HEK293 (cell line): ENCODE data around the gene RTN1.

ENCODE experiments used
- ZNF146 ChIP-seq: fragments of 450-650 bp; formaldehyde crosslinking; IDR thresholded peaks from 2 replicates; pipeline ENCODE4 v1.5.1; 2016; ENCODE audit warnings: missing biosample characterization, missing genetic modification characterization
- ZNF544 ChIP-seq: fragments of 450-650 bp; formaldehyde crosslinking; IDR thresholded peaks from 2 replicates; pipeline ENCODE4 v1.5.0; 2017; ENCODE audit warnings: missing biosample characterization, missing genetic modification characterization
- ZSCAN23 ChIP-seq: fragments of 450-650 bp; formaldehyde crosslinking; IDR thresholded peaks from 2 replicates; pipeline ENCODE4 v1.5.1; 2016; ENCODE audit warnings: missing biosample characterization, missing genetic modification characterization
- TF ChIP-seq, protein P1 (sequence below): fragments of 450-650 bp; formaldehyde crosslinking; IDR thresholded peaks from 2 replicates; pipeline ENCODE4 v1.5.1; 2016; ENCODE audit warnings: missing biosample characterization, missing genetic modification characterization
- TF ChIP-seq, protein P2 (sequence below): fragments of 450-650 bp; formaldehyde crosslinking; IDR thresholded peaks from 2 replicates; pipeline ENCODE4 v1.5.1; 2016; ENCODE audit warnings: missing biosample characterization, missing genetic modification characterization

DNA sequence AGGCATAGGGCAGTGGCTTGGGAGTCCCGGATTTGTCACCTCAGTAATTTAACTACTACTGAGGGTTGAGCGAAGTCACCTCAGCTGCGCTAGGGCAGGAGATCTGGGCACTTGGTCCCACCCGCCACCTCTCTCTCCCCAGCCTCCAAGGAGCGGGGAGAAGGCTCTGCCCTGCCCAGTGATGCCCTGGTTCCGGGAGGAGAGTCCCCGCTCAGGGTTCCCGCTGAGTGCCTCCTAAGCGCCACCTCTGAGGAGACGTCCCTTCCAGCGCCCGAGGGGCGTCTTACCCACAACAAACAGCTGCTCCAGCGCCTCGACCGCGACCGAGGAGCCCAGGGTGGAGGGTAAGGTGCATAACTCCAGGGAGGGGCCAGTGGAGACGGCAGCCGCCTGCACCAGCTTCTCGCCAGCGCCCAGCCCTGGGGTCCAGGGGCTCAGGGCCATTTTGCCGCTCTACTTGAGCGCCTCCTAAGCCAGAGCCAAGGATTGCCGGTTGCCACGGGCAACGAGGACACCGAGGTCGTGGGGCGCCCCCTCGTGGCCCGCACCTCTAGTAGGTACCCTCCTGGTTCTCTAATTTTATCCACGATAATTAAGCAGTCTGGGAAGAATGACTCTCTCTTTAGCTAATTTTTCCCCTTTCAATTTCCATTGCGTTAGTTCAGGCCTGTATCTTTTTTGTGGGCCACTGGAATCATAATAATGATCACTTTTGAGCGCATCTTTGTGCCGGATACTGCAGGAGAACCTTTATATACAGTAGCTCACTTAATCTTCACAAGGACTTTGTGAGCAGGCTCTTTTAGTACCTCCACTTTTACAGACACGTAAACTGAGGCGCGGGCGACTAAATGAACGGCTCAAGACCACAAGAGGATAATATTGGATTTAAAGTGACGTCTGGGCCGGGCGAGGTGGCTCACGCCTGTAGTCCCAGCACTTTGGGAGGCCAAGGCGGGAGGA, 294.0 kb downstream of the RTN1 start, which contains the start of gene CCDC175:
- TF ChIP-seq, protein P1, sequence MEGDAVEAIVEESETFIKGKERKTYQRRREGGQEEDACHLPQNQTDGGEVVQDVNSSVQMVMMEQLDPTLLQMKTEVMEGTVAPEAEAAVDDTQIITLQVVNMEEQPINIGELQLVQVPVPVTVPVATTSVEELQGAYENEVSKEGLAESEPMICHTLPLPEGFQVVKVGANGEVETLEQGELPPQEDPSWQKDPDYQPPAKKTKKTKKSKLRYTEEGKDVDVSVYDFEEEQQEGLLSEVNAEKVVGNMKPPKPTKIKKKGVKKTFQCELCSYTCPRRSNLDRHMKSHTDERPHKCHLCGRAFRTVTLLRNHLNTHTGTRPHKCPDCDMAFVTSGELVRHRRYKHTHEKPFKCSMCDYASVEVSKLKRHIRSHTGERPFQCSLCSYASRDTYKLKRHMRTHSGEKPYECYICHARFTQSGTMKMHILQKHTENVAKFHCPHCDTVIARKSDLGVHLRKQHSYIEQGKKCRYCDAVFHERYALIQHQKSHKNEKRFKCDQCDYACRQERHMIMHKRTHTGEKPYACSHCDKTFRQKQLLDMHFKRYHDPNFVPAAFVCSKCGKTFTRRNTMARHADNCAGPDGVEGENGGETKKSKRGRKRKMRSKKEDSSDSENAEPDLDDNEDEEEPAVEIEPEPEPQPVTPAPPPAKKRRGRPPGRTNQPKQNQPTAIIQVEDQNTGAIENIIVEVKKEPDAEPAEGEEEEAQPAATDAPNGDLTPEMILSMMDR (tag by site-specific recombination), result peak; percentile 90
- TF ChIP-seq ZSCAN23 (tag by site-specific recombination) (no peak), ZNF544 (tag by site-specific recombination) (no peak), ZNF146 (tag by site-specific recombination) (no peak)
- TF ChIP-seq, protein P2, sequence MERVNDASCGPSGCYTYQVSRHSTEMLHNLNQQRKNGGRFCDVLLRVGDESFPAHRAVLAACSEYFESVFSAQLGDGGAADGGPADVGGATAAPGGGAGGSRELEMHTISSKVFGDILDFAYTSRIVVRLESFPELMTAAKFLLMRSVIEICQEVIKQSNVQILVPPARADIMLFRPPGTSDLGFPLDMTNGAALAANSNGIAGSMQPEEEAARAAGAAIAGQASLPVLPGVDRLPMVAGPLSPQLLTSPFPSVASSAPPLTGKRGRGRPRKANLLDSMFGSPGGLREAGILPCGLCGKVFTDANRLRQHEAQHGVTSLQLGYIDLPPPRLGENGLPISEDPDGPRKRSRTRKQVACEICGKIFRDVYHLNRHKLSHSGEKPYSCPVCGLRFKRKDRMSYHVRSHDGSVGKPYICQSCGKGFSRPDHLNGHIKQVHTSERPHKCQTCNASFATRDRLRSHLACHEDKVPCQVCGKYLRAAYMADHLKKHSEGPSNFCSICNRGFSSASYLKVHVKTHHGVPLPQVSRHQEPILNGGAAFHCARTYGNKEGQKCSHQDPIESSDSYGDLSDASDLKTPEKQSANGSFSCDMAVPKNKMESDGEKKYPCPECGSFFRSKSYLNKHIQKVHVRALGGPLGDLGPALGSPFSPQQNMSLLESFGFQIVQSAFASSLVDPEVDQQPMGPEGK (tag by site-specific recombination), result peak; percentile 47
